Activated T-cell treated with anti-CD3 and anti-CD28 coated beads, Interleukin-2, amount 50 U/mL, for 24 hours (primary cell): ENCODE measurements around the gene MRPL51.
A peak's percentile ranks its signal among the peaks of the same experiment; 100 is the strongest.

Source experiments
- DNase-seq: peaks from one replicate; pipeline ENCODE4 v3.0.0-alpha.2; 2020
- H3K27ac Mint-ChIP-seq: 2 replicates; pipeline ENCODE4 v1.8.0; 2020; ENCODE audit warnings: mild to moderate bottlenecking, mixed read lengths
- H3K27me3 Mint-ChIP-seq: 2 replicates; pipeline ENCODE4 v1.8.0; 2020; ENCODE audit warnings: mixed read lengths
- H3K36me3 Mint-ChIP-seq: 2 replicates; pipeline ENCODE4 v1.8.0; 2020; ENCODE audit warnings: low read depth, mixed read lengths
- H3K4me1 Mint-ChIP-seq: 2 replicates; pipeline ENCODE4 v1.8.0; 2020; ENCODE audit warnings: low read depth, mixed read lengths
- H3K4me3 Mint-ChIP-seq: 2 replicates; pipeline ENCODE4 v1.8.0; 2020; ENCODE audit warnings: mild to moderate bottlenecking, moderate library complexity, mixed read lengths
- H3K9me3 Mint-ChIP-seq: 2 replicates; pipeline ENCODE4 v1.8.0; 2020; ENCODE audit warnings: mixed read lengths

MRPL51 gene

GRCh38 chr12:6464531-6464930 lies 28.5 kb downstream of the MRPL51 start:
- Mint-ChIP-seq H3K4me3 (peak overlapping the region; percentile 81), H3K4me1 (peaks cover 95% of the 10 kb centered on the region), H3K27me3 (no peaks in the 10 kb centered on the region), H3K27ac (peak overlapping the region; percentile 98), H3K9me3 (no peaks in the 10 kb centered on the region), H3K36me3 (peaks cover 97% of the 10 kb centered on the region)
- no peak for DNase-seq

GRCh38 chr12:6463858-6464257 lies 29.2 kb downstream of the MRPL51 start:
- H3K27ac Mint-ChIP-seq: peak overlapping the region; percentile 98
- DNase-seq: no peak
- H3K9me3 Mint-ChIP-seq: no peaks in the 10 kb centered on the region
- no peaks in the 10 kb centered on the region for H3K27me3 Mint-ChIP-seq
- peak overlapping the region; percentile 81 for H3K4me3 Mint-ChIP-seq
- peaks cover 97% of the 10 kb centered on the region for H3K36me3 Mint-ChIP-seq
- H3K4me1 Mint-ChIP-seq: peaks cover 95% of the 10 kb centered on the region

- peaks cover 95% of the 10 kb centered on the region for H3K4me1 Mint-ChIP-seq
- no peaks in the 10 kb centered on the region for H3K9me3 Mint-ChIP-seq
- DNase-seq: no peak
- peaks cover 97% of the 10 kb centered on the region for H3K36me3 Mint-ChIP-seq
- H3K27ac Mint-ChIP-seq: peak overlapping the region; percentile 98
- H3K27me3 Mint-ChIP-seq: no peaks in the 10 kb centered on the region
- peak overlapping the region; percentile 81 for H3K4me3 Mint-ChIP-seq
These were observed 29.8 kb downstream of the MRPL51 start for GRCh38 chr12:6463216-6463615.

- H3K27ac Mint-ChIP-seq: peak overlapping the region; percentile 98
- no peak for DNase-seq
- H3K27me3 Mint-ChIP-seq: no peaks in the 10 kb centered on the region
- H3K36me3 Mint-ChIP-seq: peaks cover 97% of the 10 kb centered on the region
- H3K4me3 Mint-ChIP-seq: peak overlapping the region; percentile 81
- no peaks in the 10 kb centered on the region for H3K9me3 Mint-ChIP-seq
- peaks cover 90% of the 10 kb centered on the region for H3K4me1 Mint-ChIP-seq
These were observed 30.6 kb downstream of the MRPL51 start for GRCh38 chr12:6462234-6462995.

GRCh38 chr12:6461401-6462233 lies 31.4 kb downstream of the MRPL51 start:
- peak; percentile 81 for DNase-seq
- Mint-ChIP-seq H3K36me3 (peaks cover 97% of the 10 kb centered on the region), H3K27ac (peak overlapping the region; percentile 98), H3K27me3 (no peaks in the 10 kb centered on the region), H3K4me1 (peaks cover 90% of the 10 kb centered on the region), H3K9me3 (no peaks in the 10 kb centered on the region), H3K4me3 (peak overlapping the region; percentile 81)

- peak overlapping the region; percentile 98 for H3K27ac Mint-ChIP-seq
- peaks cover 97% of the 10 kb centered on the region for H3K36me3 Mint-ChIP-seq
- H3K9me3 Mint-ChIP-seq: no peaks in the 10 kb centered on the region
- H3K27me3 Mint-ChIP-seq: no peaks in the 10 kb centered on the region
- peak; percentile 74 for DNase-seq
- peaks cover 85% of the 10 kb centered on the region for H3K4me1 Mint-ChIP-seq
- peak overlapping the region; percentile 81 for H3K4me3 Mint-ChIP-seq
These were observed 32.2 kb downstream of the MRPL51 start for GRCh38 chr12:6460751-6461371.

- H3K4me1 Mint-ChIP-seq: peaks cover 83% of the 10 kb centered on the region
- peak overlapping the region; percentile 82 for H3K27ac Mint-ChIP-seq
- DNase-seq: no peak
- H3K27me3 Mint-ChIP-seq: no peaks in the 10 kb centered on the region
- no peak overlapping the region for H3K4me3 Mint-ChIP-seq
- no peaks in the 10 kb centered on the region for H3K9me3 Mint-ChIP-seq
- peaks cover 96% of the 10 kb centered on the region for H3K36me3 Mint-ChIP-seq
These were observed 34.1 kb downstream of the MRPL51 start for GRCh38 chr12:6459004-6459337.

- Mint-ChIP-seq H3K36me3 (peaks cover 96% of the 10 kb centered on the region), H3K27me3 (no peaks in the 10 kb centered on the region), H3K4me3 (no peak overlapping the region), H3K27ac (peak overlapping the region; percentile 82), H3K4me1 (peaks cover 83% of the 10 kb centered on the region), H3K9me3 (no peaks in the 10 kb centered on the region)
- peak; percentile 32 for DNase-seq
These were observed 34.6 kb downstream of the MRPL51 start for GRCh38 chr12:6458281-6459003.

- peak overlapping the region; percentile 86 for H3K27ac Mint-ChIP-seq
- peaks cover 81% of the 10 kb centered on the region for H3K4me1 Mint-ChIP-seq
- peaks cover 96% of the 10 kb centered on the region for H3K36me3 Mint-ChIP-seq
- DNase-seq: peak; percentile 31
- no peaks in the 10 kb centered on the region for H3K9me3 Mint-ChIP-seq
- no peak overlapping the region for H3K4me3 Mint-ChIP-seq
- H3K27me3 Mint-ChIP-seq: no peaks in the 10 kb centered on the region
These were observed 35.7 kb downstream of the MRPL51 start for GRCh38 chr12:6457220-6457945.

GRCh38 chr12:6452944-6453630 lies 40.0 kb downstream of the MRPL51 start:
- Mint-ChIP-seq H3K27me3 (no peaks in the 10 kb centered on the region), H3K36me3 (peaks cover 85% of the 10 kb centered on the region), H3K4me1 (peaks cover 72% of the 10 kb centered on the region), H3K27ac (peak overlapping the region; percentile 99), H3K9me3 (no peaks in the 10 kb centered on the region), H3K4me3 (peak overlapping the region; percentile 98)
- peak; percentile 67 for DNase-seq

- H3K4me3 Mint-ChIP-seq: peak overlapping the region; percentile 98
- no peaks in the 10 kb centered on the region for H3K27me3 Mint-ChIP-seq
- H3K27ac Mint-ChIP-seq: peak overlapping the region; percentile 99
- peaks cover 85% of the 10 kb centered on the region for H3K36me3 Mint-ChIP-seq
- DNase-seq: no peak
- no peaks in the 10 kb centered on the region for H3K9me3 Mint-ChIP-seq
- H3K4me1 Mint-ChIP-seq: peaks cover 75% of the 10 kb centered on the region
These were observed 40.7 kb downstream of the MRPL51 start for GRCh38 chr12:6452245-6452943.

GRCh38 chr12:6451348-6452244 lies 41.5 kb downstream of the MRPL51 start, which contains the start of gene TAPBPL:
Gene TAPBPL, plus strand, starts transcription at chr12:6452042. Its CDS starts 207 bp downstream, at chr12:6452249.
- Mint-ChIP-seq H3K4me1 (peaks cover 76% of the 10 kb centered on the region), H3K27me3 (no peaks in the 10 kb centered on the region), H3K27ac (peak within 1 kb of the TSS; percentile 99), H3K9me3 (no peaks in the 10 kb centered on the region), H3K36me3 (peaks cover 85% of the 10 kb centered on the region), H3K4me3 (peak within 1 kb of the TSS; percentile 98)
- DNase-seq: peak; percentile 84
